Sigmoid colon (tissue), 3 donors: ENCODE results near the gene KRT85.

ENCODE experiments used
- POLR2A ChIP-seq, 2 donors: fragments of 450-650 bp; IDR thresholded peaks; one replicate each; pipeline ENCODE4 v1.6.1; 2016; ENCODE audit warnings: antibody characterized with exemption in 2 of 2, mild to moderate bottlenecking in 2 of 2, moderate library complexity in 2 of 2
- TF ChIP-seq, protein P1 (sequence below), 4 experiments: fragments of 450-650 bp in 3 of 4; fragments of 200-600 bp in 1 of 4; IDR thresholded peaks; one replicate each; pipeline ENCODE4 v1.5.1; 2016 to 2019; ENCODE audit warnings: antibody characterized with exemption in 4 of 4, mild to moderate bottlenecking in 3 of 4, moderate library complexity in 2 of 4

DNA sequence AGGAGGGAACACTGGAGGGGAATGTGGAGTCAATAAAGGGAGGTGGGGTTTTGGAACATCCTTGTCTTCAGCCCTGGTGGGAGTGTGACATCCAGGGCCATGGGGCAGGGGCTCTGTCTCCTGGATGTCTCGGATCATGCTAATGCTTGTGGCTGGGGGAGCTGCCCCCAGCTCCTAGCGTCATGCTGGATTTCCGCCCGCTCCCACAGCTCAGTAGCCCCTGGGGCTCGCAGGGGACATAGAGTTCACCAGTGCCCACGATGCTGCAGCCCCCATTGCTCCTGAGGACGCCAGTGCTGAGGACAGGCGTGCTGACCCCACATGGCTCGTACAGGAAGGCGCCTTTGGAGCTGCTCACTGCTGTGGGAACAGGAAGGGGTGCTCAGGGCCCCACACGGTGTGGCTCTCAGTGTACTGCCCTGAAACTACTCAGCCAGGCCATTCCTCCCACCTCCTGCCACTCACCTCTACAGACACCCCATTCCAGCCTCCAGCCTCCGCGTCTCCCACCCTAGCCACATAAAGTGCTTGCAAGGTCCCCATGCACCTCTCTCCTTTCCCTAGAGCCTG lies 27.6 kb upstream of the KRT85 start:
- TF ChIP-seq, protein P1, sequence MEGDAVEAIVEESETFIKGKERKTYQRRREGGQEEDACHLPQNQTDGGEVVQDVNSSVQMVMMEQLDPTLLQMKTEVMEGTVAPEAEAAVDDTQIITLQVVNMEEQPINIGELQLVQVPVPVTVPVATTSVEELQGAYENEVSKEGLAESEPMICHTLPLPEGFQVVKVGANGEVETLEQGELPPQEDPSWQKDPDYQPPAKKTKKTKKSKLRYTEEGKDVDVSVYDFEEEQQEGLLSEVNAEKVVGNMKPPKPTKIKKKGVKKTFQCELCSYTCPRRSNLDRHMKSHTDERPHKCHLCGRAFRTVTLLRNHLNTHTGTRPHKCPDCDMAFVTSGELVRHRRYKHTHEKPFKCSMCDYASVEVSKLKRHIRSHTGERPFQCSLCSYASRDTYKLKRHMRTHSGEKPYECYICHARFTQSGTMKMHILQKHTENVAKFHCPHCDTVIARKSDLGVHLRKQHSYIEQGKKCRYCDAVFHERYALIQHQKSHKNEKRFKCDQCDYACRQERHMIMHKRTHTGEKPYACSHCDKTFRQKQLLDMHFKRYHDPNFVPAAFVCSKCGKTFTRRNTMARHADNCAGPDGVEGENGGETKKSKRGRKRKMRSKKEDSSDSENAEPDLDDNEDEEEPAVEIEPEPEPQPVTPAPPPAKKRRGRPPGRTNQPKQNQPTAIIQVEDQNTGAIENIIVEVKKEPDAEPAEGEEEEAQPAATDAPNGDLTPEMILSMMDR (IDR thresholded peaks at IDR 0.05) = no peak
- no peak for TF ChIP-seq POLR2A (IDR thresholded peaks at IDR 0.05)
